SK-MEL-5 (cell line): Measurements from ENCODE around the gene CLEC12A. TPM values are rescaled to one million over a fixed set of nuclear protein-coding genes. Genes with fewer than 3 reads are reported as not detected.
"Not testable (repeated sequence)": the region's sequence is repeated elsewhere in the genome, so short reads cannot be mapped to it uniquely, and the experiment has no call there.

Experiments used
- DNase-seq: peaks from one replicate; pipeline ENCODE4 v3.0.0-alpha.2; 2016; ENCODE audit warnings: low read depth, low spot score
- in situ Hi-C: cut with HindIII; loops from 2 replicates; pipeline ENCODE4 v1.10.0; 2016; ENCODE audit warnings: low sequenced_read_pairs, high pct_unique_total_duplicates, low pct_unique_long_range_greater_than_20kb
- total RNA-seq: library from RNA; depleted of rRNA; stranded (reverse); fragments of >200 nt; shearing (Covaris generic); gene quantifications from 2 replicates; pipeline ENCODE4 v1.2.3, GENCODE V29; 2014; rRNA removed

The CLEC12A gene
- total RNA-seq, 1 experiment from 2014 or later = not detected

GRCh38 chr12:10016881-10017280, 45.7 kb downstream of the CLEC12A start:
- peak; percentile 45 for DNase-seq
- in situ Hi-C loops = loop anchor here (25.0 kb wide), 1 partner anchor 120 kb away; the partner anchor contains the start of gene CLEC7A

DNA sequence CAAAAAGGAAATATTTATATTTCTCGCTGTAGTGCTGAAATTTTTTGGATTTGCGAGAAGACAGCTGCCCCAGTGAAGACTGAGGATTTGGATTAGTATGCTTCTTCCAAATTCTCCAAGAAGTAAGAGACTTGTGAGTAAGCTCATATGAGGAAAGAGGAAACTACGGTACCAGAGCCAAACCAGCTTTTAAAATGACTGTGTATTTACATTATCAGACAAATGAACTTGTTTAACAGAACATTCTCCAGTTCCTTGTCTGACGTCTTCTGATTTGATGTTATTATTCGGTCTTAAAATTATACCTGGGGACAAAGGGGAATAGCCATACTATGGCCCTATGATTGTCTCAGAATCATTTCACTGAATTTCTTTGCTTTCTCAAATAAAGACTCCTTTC, 47.2 kb downstream of the CLEC12A start:
- in situ Hi-C loops = loop anchor here (25.0 kb wide), 1 partner anchor 119 kb away; the partner anchor contains the start of gene CLEC7A
- no peak for DNase-seq

GRCh38 chr12:10021342-10021741, 50.1 kb downstream of the CLEC12A start:
- in situ Hi-C loops = loop anchor here (25.0 kb wide), 1 partner anchor 116 kb away; the partner anchor contains the start of gene CLEC7A
- no peak for DNase-seq

DNA sequence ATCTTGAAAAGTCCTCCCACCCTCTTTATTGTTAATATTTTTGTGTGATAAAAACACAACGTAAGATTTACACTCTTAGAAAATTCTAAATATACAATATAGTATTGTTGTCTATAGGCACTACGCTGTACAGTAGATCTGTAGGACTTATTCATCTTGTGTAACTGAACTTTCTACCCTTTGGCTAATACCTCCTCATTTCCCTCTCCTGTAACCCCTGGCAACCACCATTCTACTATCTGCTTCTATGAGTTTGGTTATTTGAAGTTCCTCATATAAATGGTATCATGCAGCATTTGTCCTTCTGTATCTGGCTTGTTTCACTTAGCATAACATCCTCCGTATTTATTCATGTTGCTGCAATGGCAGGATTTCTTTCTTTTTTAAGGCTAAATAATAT, 54.0 kb downstream of the CLEC12A start:
- in situ Hi-C loops = no loop called here
- DNase-seq = no peak

GRCh38 chr12:10026666-10027065, 55.5 kb downstream of the CLEC12A start:
- DNase-seq, in situ Hi-C loops: not testable (repeated sequence)

GRCh38 chr12:10027311-10027710, 56.1 kb downstream of the CLEC12A start:
- no peak for DNase-seq
- in situ Hi-C loops = no loop called here

DNA sequence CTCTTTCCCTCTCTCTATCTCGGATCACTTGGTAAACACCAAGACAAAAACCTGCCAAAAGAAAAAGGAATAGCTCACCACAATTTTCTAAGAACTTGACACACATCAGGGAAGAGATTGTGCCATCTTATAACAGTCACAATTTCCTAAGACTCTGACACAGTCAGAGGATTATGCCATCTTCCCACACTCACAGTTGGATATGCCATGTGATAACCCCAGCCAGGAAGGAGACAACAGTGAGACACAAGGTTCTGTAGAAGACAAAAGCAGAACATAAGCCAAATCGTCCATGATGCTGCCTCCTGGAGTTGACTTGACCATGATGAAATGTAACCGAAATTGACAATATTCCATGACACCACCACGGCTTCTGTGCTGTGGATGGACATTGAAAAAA, 56.5 kb downstream of the CLEC12A start:
- DNase-seq = peak; percentile 80
- in situ Hi-C loops = no loop called here

DNA sequence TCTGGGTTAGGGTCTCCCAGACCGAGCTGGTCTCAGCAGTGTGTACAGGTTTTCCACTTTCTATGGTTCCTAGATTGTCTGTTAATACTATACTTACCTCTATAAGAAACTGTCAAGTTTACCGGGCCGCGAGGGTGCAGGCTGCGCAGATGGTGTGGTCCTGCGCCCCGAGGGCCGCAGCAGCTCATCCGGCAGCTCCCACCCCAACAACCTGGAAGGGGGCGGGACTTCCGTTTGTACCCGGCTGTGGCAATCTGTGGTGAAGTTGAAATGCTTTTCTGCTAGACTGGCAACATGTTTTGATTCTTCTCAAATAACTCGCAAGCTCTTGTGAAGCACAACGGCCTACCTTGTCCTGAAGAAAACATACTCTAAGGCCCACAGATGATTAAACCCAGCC, 59.2 kb downstream of the CLEC12A start, which contains the start of gene CLEC9A:
TSS of gene CLEC9A (plus strand) at position 237 of the 400 bp plus-strand sequence. CDS start 22,006 bp downstream, outside the sequence.
- DNase-seq = no peak
- in situ Hi-C loops = no loop called here

DNA sequence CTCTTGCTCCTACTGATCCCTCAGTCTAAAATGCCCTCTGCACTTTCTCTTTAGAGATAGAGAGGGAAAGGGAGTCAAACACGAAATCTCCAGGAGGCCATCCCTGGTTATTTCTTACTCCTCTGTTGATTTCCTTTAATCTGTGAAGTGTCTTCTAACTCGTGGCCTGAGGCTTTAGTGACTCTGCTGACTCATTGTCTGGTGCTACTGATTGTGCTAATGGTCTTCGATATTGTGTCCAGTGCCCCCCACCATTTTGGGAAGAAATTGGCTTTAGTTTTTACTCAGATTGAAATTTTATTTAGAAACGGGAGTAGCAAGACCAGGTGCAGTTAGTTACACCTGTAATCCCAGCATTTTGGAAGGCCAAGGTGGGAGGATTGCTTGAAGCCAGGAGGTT, 60.1 kb downstream of the CLEC12A start:
- DNase-seq = no peak
- in situ Hi-C loops = no loop called here

DNA sequence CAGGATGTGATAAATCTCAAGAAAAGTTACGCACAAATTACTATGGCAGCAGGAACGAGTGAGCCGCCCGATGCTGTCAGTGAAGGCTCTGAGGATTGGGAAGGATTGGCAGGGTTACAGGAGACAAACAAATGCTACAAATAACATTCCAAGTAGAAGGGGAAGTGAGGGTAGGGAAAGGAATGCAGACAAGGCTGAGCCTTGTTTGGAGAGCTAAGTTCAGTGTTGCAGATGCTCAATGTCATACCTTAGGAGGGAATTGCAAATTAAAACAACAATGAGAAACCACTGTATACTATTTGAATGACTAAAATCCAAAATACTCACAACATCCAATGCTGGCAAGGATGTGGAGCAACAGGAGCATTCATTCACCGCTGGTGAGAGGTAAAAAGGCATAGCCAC, 60.6 kb downstream of the CLEC12A start:
- in situ Hi-C loops = no loop called here

GRCh38 chr12:10033783-10034545, 62.8 kb downstream of the CLEC12A start:
- peak; percentile 53 for DNase-seq
- in situ Hi-C loops = no loop called here

More for the DNA sequence above, 60.6 kb downstream of the CLEC12A start:
- DNase-seq = no peak

Other genes with a start within 250 kb of the CLEC12A start
- not detected in 2 replicates for gene CLECL1, start 238.3 kb upstream of the CLEC12A start, total RNA-seq
- not detected in 2 replicates for gene CD69, start 210.5 kb upstream of the CLEC12A start, total RNA-seq
- gene KLRF1, start 143.9 kb upstream of the CLEC12A start, total RNA-seq = not detected in 2 replicates
- 13.0 and 13.1 TPM in 2 replicates for gene CLEC2B, start 102.1 kb upstream of the CLEC12A start, total RNA-seq
- gene KLRF2, start 89.9 kb upstream of the CLEC12A start, total RNA-seq = not detected in 2 replicates
- not detected in 2 replicates for gene CLEC2A, start 39.0 kb upstream of the CLEC12A start, total RNA-seq
- not detected in 2 replicates for gene CLEC1B, start 27.7 kb downstream of the CLEC12A start, total RNA-seq
- 0.13 and 0.45 TPM in 2 replicates for gene CLEC12B, start 39.2 kb downstream of the CLEC12A start, total RNA-seq
- not detected in 2 replicates for gene CLEC9A, start 59.3 kb downstream of the CLEC12A start, total RNA-seq
- gene CLEC1A, start 127.6 kb downstream of the CLEC12A start, total RNA-seq = not detected in 2 replicates
- gene CLEC7A, start 158.8 kb downstream of the CLEC12A start, total RNA-seq = not detected in 2 replicates
- gene OLR1, start 200.7 kb downstream of the CLEC12A start, total RNA-seq = not detected in 2 replicates
- 0.08 TPM in 1 of 2 replicates, not detected in the other for gene TMEM52B, start 207.6 kb downstream of the CLEC12A start, total RNA-seq
- 57.2 and 63.2 TPM in 2 replicates for gene GABARAPL1, start 241.5 kb downstream of the CLEC12A start, total RNA-seq